ENCODE data around the gene TUBB3.

DNA sequence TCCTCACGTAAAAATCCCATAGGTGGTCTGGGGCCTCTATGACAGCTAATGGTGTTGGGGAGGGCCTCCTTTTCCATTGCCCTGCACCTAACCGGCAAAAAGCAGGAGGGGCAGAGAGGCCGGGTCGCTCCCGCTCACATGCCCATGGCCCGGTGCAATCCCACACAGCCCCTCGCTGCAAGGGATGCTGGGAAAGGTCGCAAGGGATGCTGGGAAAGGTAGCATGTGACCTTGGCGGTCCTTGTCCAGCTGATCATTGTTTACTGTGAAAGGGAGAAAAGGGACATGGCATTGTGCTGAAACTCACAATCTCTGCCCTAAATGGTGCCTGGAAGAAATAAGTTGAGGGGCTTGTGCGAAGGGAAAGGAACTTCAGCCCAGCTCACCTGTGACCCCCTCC, 35.5 kb downstream of the TUBB3 start:
- TF ChIP-seq ETV6 (CRISPR knock-in tag; IDR thresholded peaks at IDR 0.05) (no peak), PRRX2 (CRISPR knock-in tag; IDR thresholded peaks at IDR 0.05) (no peak), ATF1 (CRISPR knock-in tag; IDR thresholded peaks at IDR 0.05) (no peak)
- TF ChIP-seq, protein P1, sequence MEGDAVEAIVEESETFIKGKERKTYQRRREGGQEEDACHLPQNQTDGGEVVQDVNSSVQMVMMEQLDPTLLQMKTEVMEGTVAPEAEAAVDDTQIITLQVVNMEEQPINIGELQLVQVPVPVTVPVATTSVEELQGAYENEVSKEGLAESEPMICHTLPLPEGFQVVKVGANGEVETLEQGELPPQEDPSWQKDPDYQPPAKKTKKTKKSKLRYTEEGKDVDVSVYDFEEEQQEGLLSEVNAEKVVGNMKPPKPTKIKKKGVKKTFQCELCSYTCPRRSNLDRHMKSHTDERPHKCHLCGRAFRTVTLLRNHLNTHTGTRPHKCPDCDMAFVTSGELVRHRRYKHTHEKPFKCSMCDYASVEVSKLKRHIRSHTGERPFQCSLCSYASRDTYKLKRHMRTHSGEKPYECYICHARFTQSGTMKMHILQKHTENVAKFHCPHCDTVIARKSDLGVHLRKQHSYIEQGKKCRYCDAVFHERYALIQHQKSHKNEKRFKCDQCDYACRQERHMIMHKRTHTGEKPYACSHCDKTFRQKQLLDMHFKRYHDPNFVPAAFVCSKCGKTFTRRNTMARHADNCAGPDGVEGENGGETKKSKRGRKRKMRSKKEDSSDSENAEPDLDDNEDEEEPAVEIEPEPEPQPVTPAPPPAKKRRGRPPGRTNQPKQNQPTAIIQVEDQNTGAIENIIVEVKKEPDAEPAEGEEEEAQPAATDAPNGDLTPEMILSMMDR (IDR thresholded peaks at IDR 0.05), result no peak
- TF ChIP-seq, protein P2, sequence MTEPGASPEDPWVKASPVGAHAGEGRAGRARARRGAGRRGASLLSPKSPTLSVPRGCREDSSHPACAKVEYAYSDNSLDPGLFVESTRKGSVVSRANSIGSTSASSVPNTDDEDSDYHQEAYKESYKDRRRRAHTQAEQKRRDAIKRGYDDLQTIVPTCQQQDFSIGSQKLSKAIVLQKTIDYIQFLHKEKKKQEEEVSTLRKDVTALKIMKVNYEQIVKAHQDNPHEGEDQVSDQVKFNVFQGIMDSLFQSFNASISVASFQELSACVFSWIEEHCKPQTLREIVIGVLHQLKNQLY (CRISPR knock-in tag; IDR thresholded peaks at IDR 0.05), result no peak
- TF ChIP-seq, protein P3, sequence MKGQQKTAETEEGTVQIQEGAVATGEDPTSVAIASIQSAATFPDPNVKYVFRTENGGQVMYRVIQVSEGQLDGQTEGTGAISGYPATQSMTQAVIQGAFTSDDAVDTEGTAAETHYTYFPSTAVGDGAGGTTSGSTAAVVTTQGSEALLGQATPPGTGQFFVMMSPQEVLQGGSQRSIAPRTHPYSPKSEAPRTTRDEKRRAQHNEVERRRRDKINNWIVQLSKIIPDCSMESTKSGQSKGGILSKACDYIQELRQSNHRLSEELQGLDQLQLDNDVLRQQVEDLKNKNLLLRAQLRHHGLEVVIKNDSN (CRISPR knock-in tag; IDR thresholded peaks at IDR 0.05), result no peak

Data from WTC11 (cell line).